HEK293 (cell line): ENCODE data around the gene HOXB7.

Source experiments
- GFI1B ChIP-seq: fragments of 450-650 bp; formaldehyde crosslinking; IDR thresholded peaks from 2 replicates; pipeline ENCODE4 v1.5.1; 2016; ENCODE audit warnings: missing biosample characterization, missing genetic modification characterization
- GLI2 ChIP-seq: fragments of 450-650 bp; formaldehyde crosslinking; IDR thresholded peaks from 2 replicates; pipeline ENCODE4; 2017; ENCODE audit warnings: missing biosample characterization, missing genetic modification characterization, low read depth, borderline replicate concordance
- KLF1 ChIP-seq: fragments of 450-650 bp; formaldehyde crosslinking; IDR thresholded peaks from 2 replicates; pipeline ENCODE4 v1.5.1; 2016; ENCODE audit warnings: missing biosample characterization, missing genetic modification characterization
- KLF8 ChIP-seq: fragments of 450-650 bp; formaldehyde crosslinking; IDR thresholded peaks from 2 replicates; pipeline ENCODE4 v1.5.1; 2016; ENCODE audit warnings: missing biosample characterization, missing genetic modification characterization
- SP2 ChIP-seq: fragments of 450-650 bp; formaldehyde crosslinking; IDR thresholded peaks from 2 replicates; pipeline ENCODE4 v1.5.1; 2016; ENCODE audit warnings: missing biosample characterization, missing genetic modification characterization
- SP7 ChIP-seq: fragments of 450-650 bp; formaldehyde crosslinking; IDR thresholded peaks from 2 replicates; pipeline ENCODE4 v1.5.1; 2016; ENCODE audit warnings: missing biosample characterization, missing genetic modification characterization
- ZBTB17 ChIP-seq: fragments of 450-650 bp; formaldehyde crosslinking; IDR thresholded peaks from 2 replicates; pipeline ENCODE4 v1.5.1; 2016; ENCODE audit warnings: missing biosample characterization, missing genetic modification characterization
- ZFHX2 ChIP-seq: fragments of 450-650 bp; formaldehyde crosslinking; conservative IDR thresholded peaks from 2 replicates; pipeline ENCODE4 v1.5.1; 2016; ENCODE audit warnings: missing biosample characterization, missing genetic modification characterization
- ZNF121 ChIP-seq: fragments of 450-650 bp; formaldehyde crosslinking; IDR thresholded peaks from 2 replicates; pipeline ENCODE4 v1.5.1; 2016; ENCODE audit warnings: missing biosample characterization, missing genetic modification characterization
- ZNF610 ChIP-seq: fragments of 450-650 bp; formaldehyde crosslinking; IDR thresholded peaks from 2 replicates; pipeline ENCODE4 v1.5.1; 2016; ENCODE audit warnings: missing biosample characterization, missing genetic modification characterization, borderline replicate concordance
- ZNF843 ChIP-seq: fragments of 450-650 bp; formaldehyde crosslinking; IDR thresholded peaks from 2 replicates; pipeline ENCODE4 v1.5.1; 2016; ENCODE audit warnings: missing biosample characterization, missing genetic modification characterization
- TF ChIP-seq, protein P1 (sequence below): fragments of 450-650 bp; formaldehyde crosslinking; IDR thresholded peaks from 2 replicates; pipeline ENCODE4 v1.5.1; 2016; ENCODE audit warnings: missing biosample characterization, missing genetic modification characterization
- TF ChIP-seq, protein P2 (sequence below): fragments of 450-650 bp; formaldehyde crosslinking; IDR thresholded peaks from 2 replicates; pipeline ENCODE4 v1.5.1; 2017; ENCODE audit warnings: missing biosample characterization, missing genetic modification characterization
- TF ChIP-seq, protein P3 (sequence below): fragments of 450-650 bp; formaldehyde crosslinking; IDR thresholded peaks from 2 replicates; pipeline ENCODE4; 2016; ENCODE audit warnings: missing biosample characterization, missing genetic modification characterization
- TF ChIP-seq, protein P4 (sequence below): fragments of 450-650 bp; formaldehyde crosslinking; optimal IDR thresholded peaks from 2 replicates; pipeline ENCODE3; 2016; ENCODE audit warnings: missing biosample characterization, mild to moderate bottlenecking, missing genetic modification characterization
- TF ChIP-seq, protein P5 (sequence below): fragments of 450-650 bp; formaldehyde crosslinking; IDR thresholded peaks from 2 replicates; pipeline ENCODE4 v1.5.1; 2016; ENCODE audit warnings: missing biosample characterization, missing genetic modification characterization
- TF ChIP-seq, protein P6 (sequence below): fragments of 450-650 bp; formaldehyde crosslinking; IDR thresholded peaks from 2 replicates; pipeline ENCODE4 v1.5.1; 2017; ENCODE audit warnings: missing biosample characterization, missing genetic modification characterization
- TF ChIP-seq, protein P7 (sequence below): fragments of 450-650 bp; formaldehyde crosslinking; IDR thresholded peaks from 2 replicates; pipeline ENCODE4 v1.5.1; 2016; ENCODE audit warnings: missing biosample characterization, missing genetic modification characterization
- TF ChIP-seq, protein P8 (sequence below): fragments of 450-650 bp; formaldehyde crosslinking; IDR thresholded peaks from 2 replicates; pipeline ENCODE4 v1.5.1; 2017; ENCODE audit warnings: missing biosample characterization, missing genetic modification characterization
- TF ChIP-seq, protein P9 (sequence below): fragments of 450-650 bp; formaldehyde crosslinking; conservative IDR thresholded peaks from 2 replicates; pipeline ENCODE4 v1.5.1; 2016; ENCODE audit warnings: low read depth, missing biosample characterization, missing genetic modification characterization

HOXB7 gene

DNA sequence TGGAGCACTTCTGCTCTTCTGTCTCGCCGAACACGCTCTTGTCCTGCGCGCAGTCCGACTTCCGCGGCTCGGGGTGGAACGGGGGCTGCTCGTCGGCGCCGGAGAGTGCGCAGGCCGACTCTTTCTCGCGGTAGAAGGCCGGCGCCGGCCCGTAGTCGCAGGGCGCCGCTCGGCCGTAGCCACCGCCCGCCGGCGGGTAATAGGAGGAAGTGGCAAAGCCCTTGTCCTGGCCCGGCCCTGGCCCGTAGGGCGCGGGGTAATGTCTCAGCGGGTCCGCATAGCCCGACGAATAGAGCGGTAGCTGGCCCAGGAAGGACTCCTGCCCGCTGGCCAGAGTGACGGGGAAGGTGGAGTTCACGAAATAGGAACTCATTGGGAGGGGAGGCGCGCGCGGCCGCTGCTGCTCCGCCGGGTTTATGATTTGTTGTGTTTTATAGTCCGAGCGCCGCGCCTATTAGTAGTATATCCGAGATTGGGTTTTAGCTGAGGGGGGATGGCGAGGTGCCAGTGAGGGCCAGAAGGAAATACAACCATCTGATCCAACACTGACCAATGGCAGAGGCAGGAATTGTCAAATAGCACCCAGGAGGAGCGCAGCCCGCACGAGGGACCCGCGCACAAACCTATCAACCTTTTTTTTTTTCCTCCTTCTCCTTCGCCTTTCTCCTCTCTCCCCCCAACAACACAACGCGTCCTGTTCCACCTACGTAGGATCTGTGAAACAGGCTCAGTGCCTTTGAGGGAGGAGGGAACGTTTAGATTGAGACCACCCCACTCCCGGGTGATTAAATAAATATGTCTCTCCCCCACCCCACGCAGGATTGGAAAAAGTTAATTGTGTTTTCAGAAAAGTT, 12.8 kb downstream of the HOXB7 start (continued):
- TF ChIP-seq ZNF121 (tag by site-specific recombination) (0 out of 2 replicates have a peak, but pooled peaks have one; percentile 45), GLI2 (tag by site-specific recombination) (0 out of 2 replicates have a peak, but pooled peaks have one; percentile 2), ZNF843 (tag by site-specific recombination) (peak; percentile 55; the same call in 1 of the 2 replicates), ZFHX2 (tag by site-specific recombination) (peak; percentile 76), GFI1B (tag by site-specific recombination) (peak; percentile 93), ZNF610 (tag by site-specific recombination) (peak; percentile 86), ZBTB17 (tag by site-specific recombination) (peak; percentile 51), KLF1 (tag by site-specific recombination) (peak; percentile 27; the same call in 1 of the 2 replicates), SP7 (tag by site-specific recombination) (peak; percentile 55), SP2 (peak; percentile 58), KLF8 (tag by site-specific recombination) (peak; percentile 64; the same call in 1 of the 2 replicates)
- TF ChIP-seq, protein P1, sequence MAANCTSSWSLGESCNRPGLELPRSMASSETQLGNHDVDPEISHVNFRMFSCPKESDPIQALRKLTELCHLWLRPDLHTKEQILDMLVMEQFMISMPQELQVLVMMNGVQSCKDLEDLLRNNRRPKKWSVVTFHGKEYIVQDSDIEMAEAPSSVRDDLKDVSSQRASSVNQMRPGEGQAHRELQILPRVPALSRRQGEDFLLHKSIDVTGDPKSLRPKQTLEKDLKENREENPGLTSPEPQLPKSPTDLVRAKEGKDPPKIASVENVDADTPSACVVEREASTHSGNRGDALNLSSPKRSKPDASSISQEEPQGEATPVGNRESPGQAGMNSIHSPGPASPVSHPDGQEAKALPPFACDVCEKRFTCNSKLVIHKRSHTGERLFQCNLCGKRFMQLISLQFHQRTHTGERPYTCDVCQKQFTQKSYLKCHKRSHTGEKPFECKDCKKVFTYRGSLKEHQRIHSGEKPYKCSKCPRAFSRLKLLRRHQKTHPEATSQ (tag by site-specific recombination): 0 out of 2 replicates have a peak, but pooled peaks have one; percentile 10
- TF ChIP-seq, protein P2, sequence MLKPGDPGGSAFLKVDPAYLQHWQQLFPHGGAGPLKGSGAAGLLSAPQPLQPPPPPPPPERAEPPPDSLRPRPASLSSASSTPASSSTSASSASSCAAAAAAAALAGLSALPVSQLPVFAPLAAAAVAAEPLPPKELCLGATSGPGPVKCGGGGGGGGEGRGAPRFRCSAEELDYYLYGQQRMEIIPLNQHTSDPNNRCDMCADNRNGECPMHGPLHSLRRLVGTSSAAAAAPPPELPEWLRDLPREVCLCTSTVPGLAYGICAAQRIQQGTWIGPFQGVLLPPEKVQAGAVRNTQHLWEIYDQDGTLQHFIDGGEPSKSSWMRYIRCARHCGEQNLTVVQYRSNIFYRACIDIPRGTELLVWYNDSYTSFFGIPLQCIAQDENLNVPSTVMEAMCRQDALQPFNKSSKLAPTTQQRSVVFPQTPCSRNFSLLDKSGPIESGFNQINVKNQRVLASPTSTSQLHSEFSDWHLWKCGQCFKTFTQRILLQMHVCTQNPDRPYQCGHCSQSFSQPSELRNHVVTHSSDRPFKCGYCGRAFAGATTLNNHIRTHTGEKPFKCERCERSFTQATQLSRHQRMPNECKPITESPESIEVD: peak; percentile 89
- TF ChIP-seq, protein P3, sequence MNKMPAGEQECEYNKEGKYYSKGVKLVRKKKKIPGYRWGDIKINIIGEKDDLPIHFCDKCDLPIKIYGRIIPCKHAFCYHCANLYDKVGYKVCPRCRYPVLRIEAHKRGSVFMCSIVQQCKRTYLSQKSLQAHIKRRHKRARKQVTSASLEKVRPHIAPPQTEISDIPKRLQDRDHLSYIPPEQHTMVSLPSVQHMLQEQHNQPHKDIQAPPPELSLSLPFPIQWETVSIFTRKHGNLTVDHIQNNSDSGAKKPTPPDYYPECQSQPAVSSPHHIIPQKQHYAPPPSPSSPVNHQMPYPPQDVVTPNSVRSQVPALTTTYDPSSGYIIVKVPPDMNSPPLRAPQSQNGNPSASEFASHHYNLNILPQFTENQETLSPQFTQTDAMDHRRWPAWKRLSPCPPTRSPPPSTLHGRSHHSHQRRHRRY (tag by site-specific recombination): 0 out of 2 replicates have a peak, but pooled peaks have one; percentile 9
- TF ChIP-seq, protein P4, sequence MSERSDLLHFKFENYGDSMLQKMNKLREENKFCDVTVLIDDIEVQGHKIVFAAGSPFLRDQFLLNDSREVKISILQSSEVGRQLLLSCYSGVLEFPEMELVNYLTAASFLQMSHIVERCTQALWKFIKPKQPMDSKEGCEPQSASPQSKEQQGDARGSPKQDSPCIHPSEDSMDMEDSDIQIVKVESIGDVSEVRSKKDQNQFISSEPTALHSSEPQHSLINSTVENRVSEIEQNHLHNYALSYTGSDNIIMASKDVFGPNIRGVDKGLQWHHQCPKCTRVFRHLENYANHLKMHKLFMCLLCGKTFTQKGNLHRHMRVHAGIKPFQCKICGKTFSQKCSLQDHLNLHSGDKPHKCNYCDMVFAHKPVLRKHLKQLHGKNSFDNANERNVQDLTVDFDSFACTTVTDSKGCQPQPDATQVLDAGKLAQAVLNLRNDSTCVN (tag by site-specific recombination): peak; percentile 82
- TF ChIP-seq, protein P5, sequence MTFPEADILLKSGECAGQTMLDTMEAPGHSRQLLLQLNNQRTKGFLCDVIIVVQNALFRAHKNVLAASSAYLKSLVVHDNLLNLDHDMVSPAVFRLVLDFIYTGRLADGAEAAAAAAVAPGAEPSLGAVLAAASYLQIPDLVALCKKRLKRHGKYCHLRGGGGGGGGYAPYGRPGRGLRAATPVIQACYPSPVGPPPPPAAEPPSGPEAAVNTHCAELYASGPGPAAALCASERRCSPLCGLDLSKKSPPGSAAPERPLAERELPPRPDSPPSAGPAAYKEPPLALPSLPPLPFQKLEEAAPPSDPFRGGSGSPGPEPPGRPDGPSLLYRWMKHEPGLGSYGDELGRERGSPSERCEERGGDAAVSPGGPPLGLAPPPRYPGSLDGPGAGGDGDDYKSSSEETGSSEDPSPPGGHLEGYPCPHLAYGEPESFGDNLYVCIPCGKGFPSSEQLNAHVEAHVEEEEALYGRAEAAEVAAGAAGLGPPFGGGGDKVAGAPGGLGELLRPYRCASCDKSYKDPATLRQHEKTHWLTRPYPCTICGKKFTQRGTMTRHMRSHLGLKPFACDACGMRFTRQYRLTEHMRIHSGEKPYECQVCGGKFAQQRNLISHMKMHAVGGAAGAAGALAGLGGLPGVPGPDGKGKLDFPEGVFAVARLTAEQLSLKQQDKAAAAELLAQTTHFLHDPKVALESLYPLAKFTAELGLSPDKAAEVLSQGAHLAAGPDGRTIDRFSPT (tag by site-specific recombination): 0 out of 2 replicates have a peak, but pooled peaks have one; percentile 49
- TF ChIP-seq, protein P6, sequence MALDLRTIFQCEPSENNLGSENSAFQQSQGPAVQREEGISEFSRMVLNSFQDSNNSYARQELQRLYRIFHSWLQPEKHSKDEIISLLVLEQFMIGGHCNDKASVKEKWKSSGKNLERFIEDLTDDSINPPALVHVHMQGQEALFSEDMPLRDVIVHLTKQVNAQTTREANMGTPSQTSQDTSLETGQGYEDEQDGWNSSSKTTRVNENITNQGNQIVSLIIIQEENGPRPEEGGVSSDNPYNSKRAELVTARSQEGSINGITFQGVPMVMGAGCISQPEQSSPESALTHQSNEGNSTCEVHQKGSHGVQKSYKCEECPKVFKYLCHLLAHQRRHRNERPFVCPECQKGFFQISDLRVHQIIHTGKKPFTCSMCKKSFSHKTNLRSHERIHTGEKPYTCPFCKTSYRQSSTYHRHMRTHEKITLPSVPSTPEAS (tag by site-specific recombination): 0 out of 2 replicates have a peak, but pooled peaks have one; percentile 4
- TF ChIP-seq, protein P7, sequence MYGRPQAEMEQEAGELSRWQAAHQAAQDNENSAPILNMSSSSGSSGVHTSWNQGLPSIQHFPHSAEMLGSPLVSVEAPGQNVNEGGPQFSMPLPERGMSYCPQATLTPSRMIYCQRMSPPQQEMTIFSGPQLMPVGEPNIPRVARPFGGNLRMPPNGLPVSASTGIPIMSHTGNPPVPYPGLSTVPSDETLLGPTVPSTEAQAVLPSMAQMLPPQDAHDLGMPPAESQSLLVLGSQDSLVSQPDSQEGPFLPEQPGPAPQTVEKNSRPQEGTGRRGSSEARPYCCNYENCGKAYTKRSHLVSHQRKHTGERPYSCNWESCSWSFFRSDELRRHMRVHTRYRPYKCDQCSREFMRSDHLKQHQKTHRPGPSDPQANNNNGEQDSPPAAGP (tag by site-specific recombination): peak; percentile 24; the same call in 1 of the 2 replicates
- TF ChIP-seq, protein P8, sequence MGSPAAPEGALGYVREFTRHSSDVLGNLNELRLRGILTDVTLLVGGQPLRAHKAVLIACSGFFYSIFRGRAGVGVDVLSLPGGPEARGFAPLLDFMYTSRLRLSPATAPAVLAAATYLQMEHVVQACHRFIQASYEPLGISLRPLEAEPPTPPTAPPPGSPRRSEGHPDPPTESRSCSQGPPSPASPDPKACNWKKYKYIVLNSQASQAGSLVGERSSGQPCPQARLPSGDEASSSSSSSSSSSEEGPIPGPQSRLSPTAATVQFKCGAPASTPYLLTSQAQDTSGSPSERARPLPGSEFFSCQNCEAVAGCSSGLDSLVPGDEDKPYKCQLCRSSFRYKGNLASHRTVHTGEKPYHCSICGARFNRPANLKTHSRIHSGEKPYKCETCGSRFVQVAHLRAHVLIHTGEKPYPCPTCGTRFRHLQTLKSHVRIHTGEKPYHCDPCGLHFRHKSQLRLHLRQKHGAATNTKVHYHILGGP (tag by site-specific recombination): no peak
- TF ChIP-seq, protein P9, sequence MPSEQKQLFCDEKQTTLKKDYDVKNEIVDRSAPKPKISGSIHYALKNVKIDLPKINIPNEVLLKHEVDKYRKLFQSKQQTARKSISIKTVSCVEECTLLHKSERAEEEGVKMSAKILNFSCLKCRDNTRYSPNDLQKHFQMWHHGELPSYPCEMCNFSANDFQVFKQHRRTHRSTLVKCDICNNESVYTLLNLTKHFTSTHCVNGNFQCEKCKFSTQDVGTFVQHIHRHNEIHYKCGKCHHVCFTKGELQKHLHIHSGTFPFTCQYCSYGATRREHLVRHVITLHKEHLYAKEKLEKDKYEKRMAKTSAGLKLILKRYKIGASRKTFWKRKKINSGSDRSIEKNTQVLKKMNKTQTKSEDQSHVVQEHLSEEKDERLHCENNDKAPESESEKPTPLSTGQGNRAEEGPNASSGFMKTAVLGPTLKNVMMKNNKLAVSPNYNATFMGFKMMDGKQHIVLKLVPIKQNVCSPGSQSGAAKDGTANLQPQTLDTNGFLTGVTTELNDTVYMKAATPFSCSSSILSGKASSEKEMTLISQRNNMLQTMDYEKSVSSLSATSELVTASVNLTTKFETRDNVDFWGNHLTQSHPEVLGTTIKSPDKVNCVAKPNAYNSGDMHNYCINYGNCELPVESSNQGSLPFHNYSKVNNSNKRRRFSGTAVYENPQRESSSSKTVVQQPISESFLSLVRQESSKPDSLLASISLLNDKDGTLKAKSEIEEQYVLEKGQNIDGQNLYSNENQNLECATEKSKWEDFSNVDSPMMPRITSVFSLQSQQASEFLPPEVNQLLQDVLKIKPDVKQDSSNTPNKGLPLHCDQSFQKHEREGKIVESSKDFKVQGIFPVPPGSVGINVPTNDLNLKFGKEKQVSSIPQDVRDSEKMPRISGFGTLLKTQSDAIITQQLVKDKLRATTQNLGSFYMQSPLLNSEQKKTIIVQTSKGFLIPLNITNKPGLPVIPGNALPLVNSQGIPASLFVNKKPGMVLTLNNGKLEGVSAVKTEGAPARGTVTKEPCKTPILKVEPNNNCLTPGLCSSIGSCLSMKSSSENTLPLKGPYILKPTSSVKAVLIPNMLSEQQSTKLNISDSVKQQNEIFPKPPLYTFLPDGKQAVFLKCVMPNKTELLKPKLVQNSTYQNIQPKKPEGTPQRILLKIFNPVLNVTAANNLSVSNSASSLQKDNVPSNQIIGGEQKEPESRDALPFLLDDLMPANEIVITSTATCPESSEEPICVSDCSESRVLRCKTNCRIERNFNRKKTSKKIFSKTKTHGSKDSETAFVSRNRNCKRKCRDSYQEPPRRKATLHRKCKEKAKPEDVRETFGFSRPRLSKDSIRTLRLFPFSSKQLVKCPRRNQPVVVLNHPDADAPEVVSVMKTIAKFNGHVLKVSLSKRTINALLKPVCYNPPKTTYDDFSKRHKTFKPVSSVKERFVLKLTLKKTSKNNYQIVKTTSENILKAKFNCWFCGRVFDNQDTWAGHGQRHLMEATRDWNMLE: no peak
